Transverse colon (tissue), 4 donors: ENCODE data around the gene FGD3. TPM values are rescaled to one million over a fixed set of nuclear protein-coding genes. Genes with fewer than 3 reads are reported as not detected.

ENCODE experiments used
- DNase-seq: peaks from one replicate; pipeline ENCODE4 v3.0.0-alpha.2; 2019
- H3K27ac ChIP-seq, 4 donors: fragments of 200-600 bp; sonication (generic); 2 replicates each; pipeline ENCODE4 v1.5.1; 2016 to 2018; ENCODE audit warnings: inconsistent platforms in 4 of 4
- H3K27me3 ChIP-seq: fragments of 200-600 bp; sonication (generic); 2 replicates; pipeline ENCODE4 v1.5.1; 2017; ENCODE audit warnings: inconsistent platforms
- H3K36me3 ChIP-seq, 4 donors: fragments of 200-600 bp; sonication (generic); 2 replicates each; pipeline ENCODE4 v1.5.1; 2017 to 2019; ENCODE audit warnings: inconsistent platforms in 4 of 4
- H3K4me1 ChIP-seq, 4 donors: fragments of 200-600 bp; sonication (generic); 2 replicates each; pipeline ENCODE4 v1.5.1; 2017 to 2020; ENCODE audit warnings: inconsistent platforms in 4 of 4
- H3K4me3 ChIP-seq, 4 donors: fragments of 200-600 bp; sonication (generic); 1 replicate in 1 of 4; 2 replicates in 3 of 4; pipeline versions ENCODE4 v1.5.1 to v1.6.1; 2017 to 2019; ENCODE audit warnings: inconsistent platforms in 4 of 4
- H3K9me3 ChIP-seq, 2 donors: fragments of 200-600 bp; sonication (generic); 2 replicates each; pipeline ENCODE4 v1.5.1; 2017 to 2019; ENCODE audit warnings: inconsistent platforms in 2 of 2
- EP300 ChIP-seq: sonication (generic); formaldehyde crosslinking; IDR thresholded peaks from one replicate; pipeline ENCODE4 v1.6.1; 2017; ENCODE audit warnings: antibody characterized with exemption, low read depth
- POLR2A ChIP-seq: fragments of 450-650 bp; IDR thresholded peaks from one replicate; pipeline ENCODE4 v1.6.1; 2016; ENCODE audit warnings: antibody characterized with exemption, mild to moderate bottlenecking, moderate library complexity
- POLR2AphosphoS5 ChIP-seq, 3 donors: sonication (generic); formaldehyde crosslinking; IDR thresholded peaks; one replicate each; pipeline ENCODE4 v1.6.1; 2016; ENCODE audit warnings: antibody characterized with exemption in 3 of 3
- WGBS, 2 donors: methylation state at CpG; one replicate each; pipeline ENCODE4 v1.1.5; 2018; ENCODE audit warnings: low coverage in 1 of 2; 5-methylcytosine and 5-hydroxymethylcytosine counted together
- in situ Hi-C, 4 donors: fragments of 200-750 bp; cut with MboI; loops; one replicate each; pipeline versions ENCODE4 v1.15.0 to v1.15.1; 2017; ENCODE audit warnings: low sequenced_read_pairs in 3 of 4, low pct_ligation_motif_present in 1 of 4, low pct_unique_long_range_greater_than_20kb in 1 of 4
- intact Hi-C: fragments of 100-400 bp; cut with DNase I; formaldehyde crosslinking; loops from one replicate; pipeline ENCODE4 v1.15.1; 2023; ENCODE audit warnings: low total_unique reads
- total RNA-seq, 4 donors: library from RNA; depleted of rRNA; stranded (reverse); fragments of >200 nt; gene quantifications; one replicate each; pipeline ENCODE4 v1.1.0, GENCODE V29; 2016
- TF ChIP-seq, protein P1 (sequence below), 5 experiments: fragments of 200-600 bp in 3 of 5; fragments of 450-650 bp in 2 of 5; sonication (generic) in 3 of 5; IDR thresholded peaks; 1 replicate in 2 of 5; 2 replicates in 3 of 5; pipeline ENCODE4 v1.5.1; 2016 to 2017; ENCODE audit warnings: antibody characterized with exemption in 5 of 5, inconsistent platforms in 3 of 5, mild to moderate bottlenecking in 2 of 5, moderate library complexity in 1 of 5

Gene FGD3
- total RNA-seq, 4 donors from 2014 or later: 5.2 to 9.7 (median 6.0) TPM; not detected in 1

DNA sequence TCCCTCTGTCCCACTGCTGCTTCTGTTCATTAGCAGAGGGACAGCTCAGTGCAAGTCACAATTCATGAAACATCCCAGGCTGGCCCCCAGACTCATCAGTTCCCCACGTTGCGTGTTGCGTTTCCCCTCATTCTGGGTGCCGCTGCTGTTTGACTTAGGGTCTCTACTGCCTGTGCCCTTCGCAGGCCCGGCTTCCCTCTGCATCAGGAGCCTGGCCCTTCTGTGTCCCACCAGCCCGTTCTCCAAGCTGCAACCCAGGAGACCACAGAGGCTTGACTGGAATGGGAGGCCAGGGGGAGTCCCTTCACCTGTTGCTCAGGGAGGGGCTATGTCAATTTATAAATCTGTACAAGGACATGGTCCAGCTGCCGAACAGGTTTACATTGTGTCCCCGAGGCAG is 57.2 kb downstream of the FGD3 start:
- 85 to 90% methylated on average over 2 to 9 of the region's 9 CpGs for WGBS, 2 donors
- TF ChIP-seq EP300 (no peak), POLR2A (no peak), POLR2AphosphoS5 (IDR thresholded peaks at IDR 0.05) (no peak)
- TF ChIP-seq, protein P1, sequence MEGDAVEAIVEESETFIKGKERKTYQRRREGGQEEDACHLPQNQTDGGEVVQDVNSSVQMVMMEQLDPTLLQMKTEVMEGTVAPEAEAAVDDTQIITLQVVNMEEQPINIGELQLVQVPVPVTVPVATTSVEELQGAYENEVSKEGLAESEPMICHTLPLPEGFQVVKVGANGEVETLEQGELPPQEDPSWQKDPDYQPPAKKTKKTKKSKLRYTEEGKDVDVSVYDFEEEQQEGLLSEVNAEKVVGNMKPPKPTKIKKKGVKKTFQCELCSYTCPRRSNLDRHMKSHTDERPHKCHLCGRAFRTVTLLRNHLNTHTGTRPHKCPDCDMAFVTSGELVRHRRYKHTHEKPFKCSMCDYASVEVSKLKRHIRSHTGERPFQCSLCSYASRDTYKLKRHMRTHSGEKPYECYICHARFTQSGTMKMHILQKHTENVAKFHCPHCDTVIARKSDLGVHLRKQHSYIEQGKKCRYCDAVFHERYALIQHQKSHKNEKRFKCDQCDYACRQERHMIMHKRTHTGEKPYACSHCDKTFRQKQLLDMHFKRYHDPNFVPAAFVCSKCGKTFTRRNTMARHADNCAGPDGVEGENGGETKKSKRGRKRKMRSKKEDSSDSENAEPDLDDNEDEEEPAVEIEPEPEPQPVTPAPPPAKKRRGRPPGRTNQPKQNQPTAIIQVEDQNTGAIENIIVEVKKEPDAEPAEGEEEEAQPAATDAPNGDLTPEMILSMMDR (IDR thresholded peaks at IDR 0.05): no peak
- Histone ChIP-seq H3K36me3 (no peaks in the 10 kb centered on the region), H3K27ac (no peak overlapping the region), H3K27me3 (no peaks in the 10 kb centered on the region), H3K4me1 (peaks cover 0 to 11% (median 0%) of the 10 kb centered on the region in 4 donors), H3K9me3 (no peaks in the 10 kb centered on the region), H3K4me3 (no peak overlapping the region)
- intact Hi-C loops: no loop called here
- in situ Hi-C loops: loop anchor here in 1 of 4 donors (25.0 kb wide), 1 partner anchor 308 kb away; no protein-coding TSS in a partner anchor
- no peak for DNase-seq

DNA sequence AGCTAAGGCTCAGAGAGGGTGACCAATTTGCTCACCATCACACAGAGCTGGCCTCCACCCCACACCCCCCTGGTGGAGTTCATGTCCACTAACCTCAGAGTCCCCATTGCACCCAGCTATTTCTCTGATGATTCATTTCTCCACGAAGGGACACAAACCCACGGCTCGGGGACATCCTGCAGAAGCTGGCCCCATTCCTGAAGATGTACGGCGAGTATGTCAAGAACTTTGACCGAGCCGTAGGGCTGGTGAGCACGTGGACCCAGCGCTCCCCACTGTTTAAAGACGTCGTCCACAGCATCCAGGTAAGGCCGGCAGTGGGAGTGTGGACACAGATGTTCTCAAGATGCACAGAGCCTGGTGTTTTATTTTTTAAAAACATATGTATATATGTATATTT is 58.6 kb downstream of the FGD3 start:
- no peak overlapping the region for H3K4me3 ChIP-seq
- TF ChIP-seq POLR2AphosphoS5 (IDR thresholded peaks at IDR 0.05): no peak
- TF ChIP-seq, protein P1 (IDR thresholded peaks at IDR 0.05): no peak
- TF ChIP-seq POLR2A: no peak
- no peak for TF ChIP-seq EP300
- H3K36me3 ChIP-seq: no peaks in the 10 kb centered on the region
- H3K9me3 ChIP-seq: no peaks in the 10 kb centered on the region
- peaks cover 0 to 11% (median 0%) of the 10 kb centered on the region in 4 donors for H3K4me1 ChIP-seq
- H3K27me3 ChIP-seq: no peaks in the 10 kb centered on the region
- no peak for DNase-seq
- in situ Hi-C loops: loop anchor here in 1 of 4 donors (25.0 kb wide), 1 partner anchor 306 kb away; no protein-coding TSS in a partner anchor
- intact Hi-C loops: no loop called here
- WGBS, 2 donors: 87 to 94% methylated on average over 5 to 12 of the region's 12 CpGs
- H3K27ac ChIP-seq: no peak overlapping the region

DNA sequence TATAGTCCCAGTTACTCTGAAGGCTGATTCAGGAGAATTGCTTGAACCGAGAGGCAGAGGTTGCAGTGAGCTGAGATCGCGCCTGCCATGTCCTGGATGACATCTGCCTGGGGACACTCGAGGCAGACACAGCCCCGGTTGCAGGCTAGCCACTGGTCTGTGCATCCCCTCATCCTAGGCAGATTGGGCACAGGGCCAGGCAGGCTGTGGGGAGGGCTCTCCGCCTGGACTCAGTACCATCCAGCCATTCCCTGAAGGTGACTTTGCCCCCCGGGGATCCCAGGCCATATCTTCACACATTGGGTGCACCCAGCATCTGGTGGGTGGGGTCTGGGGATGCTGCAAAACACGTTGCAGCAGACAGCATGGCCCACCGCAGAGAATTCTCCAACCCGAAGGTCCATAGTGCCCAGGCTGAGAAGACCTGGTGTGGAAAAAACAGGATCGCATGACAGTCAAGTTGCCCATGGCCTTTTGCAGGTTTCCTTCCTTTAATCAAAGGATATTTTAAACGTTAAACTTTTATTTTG is 60.3 kb downstream of the FGD3 start:
- no peak overlapping the region for H3K4me3 ChIP-seq
- peaks cover 0 to 11% (median 0%) of the 10 kb centered on the region in 4 donors for H3K4me1 ChIP-seq
- no peaks in the 10 kb centered on the region for H3K9me3 ChIP-seq
- in situ Hi-C loops (loop anchor here in 1 of 4 donors (25.0 kb wide), 1 partner anchor 305 kb away; no protein-coding TSS in a partner anchor), intact Hi-C loops (no loop called here)
- DNase-seq: no peak
- TF ChIP-seq POLR2AphosphoS5 (IDR thresholded peaks at IDR 0.05): no peak
- TF ChIP-seq, protein P1 (IDR thresholded peaks at IDR 0.05): no peak
- TF ChIP-seq POLR2A: no peak
- no peak for TF ChIP-seq EP300
- H3K27me3 ChIP-seq: no peaks in the 10 kb centered on the region
- H3K27ac ChIP-seq: no peak overlapping the region
- 87 to 90% methylated on average over 4 to 12 of the region's 12 CpGs for WGBS, 2 donors
- H3K36me3 ChIP-seq: no peaks in the 10 kb centered on the region

DNA sequence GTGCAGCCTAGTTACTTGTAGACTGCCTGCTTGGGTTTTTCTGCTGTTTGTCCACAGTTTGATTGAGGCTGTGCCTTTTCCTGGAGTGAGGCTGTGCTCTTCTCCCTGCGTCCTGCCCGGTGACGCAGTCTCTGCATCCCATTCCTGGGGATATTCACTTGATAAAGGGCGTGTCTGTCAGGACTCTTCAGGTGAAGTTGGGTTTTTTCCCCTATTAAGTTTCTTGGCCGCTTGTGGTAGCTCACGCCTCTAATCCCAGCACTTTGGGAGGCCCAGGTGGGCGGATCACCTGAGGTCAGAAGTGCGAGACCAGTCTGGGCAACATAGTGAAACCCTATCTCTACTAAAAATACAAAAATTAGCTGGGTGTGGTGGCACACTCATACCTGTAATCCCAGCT is 61.1 kb downstream of the FGD3 start:
- no peak for TF ChIP-seq POLR2A
- TF ChIP-seq POLR2AphosphoS5 (IDR thresholded peaks at IDR 0.05): no peak
- H3K4me1 ChIP-seq: peaks cover 0 to 9% (median 0%) of the 10 kb centered on the region in 4 donors
- intact Hi-C loops (no loop called here), in situ Hi-C loops (loop anchor here in 1 of 4 donors (25.0 kb wide), 1 partner anchor 304 kb away; no protein-coding TSS in a partner anchor)
- H3K27ac ChIP-seq: no peak overlapping the region
- WGBS, 2 donors: 89 to 100% methylated on average over 4 to 8 of the region's 8 CpGs
- H3K4me3 ChIP-seq: no peak overlapping the region
- H3K9me3 ChIP-seq: no peaks in the 10 kb centered on the region
- H3K36me3 ChIP-seq: no peaks in the 10 kb centered on the region
- no peak for DNase-seq
- no peaks in the 10 kb centered on the region for H3K27me3 ChIP-seq
